OCI-LY3 (cell line): ENCODE results near the gene NCKAP5.

Source experiments
- CTCF ChIP-seq: fragments of 200-600, 300-600 bp; sonication (generic); IDR thresholded peaks from 2 replicates; pipeline ENCODE4 v1.5.1; 2014; ENCODE audit warnings: antibody characterized with exemption, low read length, low read depth
- EZH2phosphoT487 ChIP-seq: fragments of 200-600 bp; shearing (Covaris generic); IDR thresholded peaks from 2 replicates; pipeline ENCODE4 v1.6.1; 2018; ENCODE audit warnings: antibody characterized with exemption, mixed run types, low read depth

GRCh38 chr2:133433455-133434451 is 134.5 kb downstream of the NCKAP5 start:
- TF ChIP-seq CTCF (no peak), EZH2phosphoT487 (no peak)
